Gastrocnemius medialis (tissue), 4 donors: ENCODE results near the gene CBX1. TPM values are rescaled to one million over a fixed set of nuclear protein-coding genes. Genes with fewer than 3 reads are reported as not detected.
"Not testable (repeated sequence)": the region's sequence is repeated elsewhere in the genome, so short reads cannot be mapped to it uniquely, and the experiment has no call there.

ENCODE experiments used
- ATAC-seq, 2 donors: fragments of 150-250 bp; one replicate each; pipeline ENCODE4 v1.9.1; 2016
- DNase-seq, 2 donors: peaks; one replicate each; pipeline ENCODE4 v3.0.0-alpha.2; 2019
- H3K27ac ChIP-seq, 4 donors: fragments of 200-600 bp; sonication (generic); 1 replicate in 1 of 4; 2 replicates in 3 of 4; pipeline ENCODE4 v1.5.1; 2016 to 2018; ENCODE audit warnings: mild to moderate bottlenecking in 2 of 4, moderate library complexity in 1 of 4
- H3K27me3 ChIP-seq, 3 donors: fragments of 200-600 bp; sonication (generic) in 2 of 3; 1 replicate in 1 of 3; 2 replicates in 2 of 3; pipeline versions ENCODE4 v1.5.1 to v1.6.0; 2016 to 2019; ENCODE audit warnings: mild to moderate bottlenecking in 1 of 3, moderate library complexity in 1 of 3
- H3K36me3 ChIP-seq, 2 donors: fragments of 200-600 bp; sonication (generic) in 1 of 2; one replicate each; pipeline ENCODE4 v1.5.1; 2017 to 2018
- H3K4me1 ChIP-seq, 2 donors: fragments of 200-600 bp; sonication (generic) in 1 of 2; one replicate each; pipeline ENCODE4 v1.5.1; 2016 to 2017; ENCODE audit warnings: mild to moderate bottlenecking in 2 of 2
- H3K4me3 ChIP-seq, 4 donors: fragments of 200-600 bp; sonication (generic) in 3 of 4; 1 replicate in 1 of 4; 2 replicates in 3 of 4; pipeline ENCODE4 v1.5.1; 2016 to 2019; ENCODE audit warnings: mild to moderate bottlenecking in 2 of 4
- H3K9me3 ChIP-seq, 3 donors: fragments of 200-600 bp; sonication (generic) in 2 of 3; 1 replicate in 1 of 3; 2 replicates in 2 of 3; pipeline ENCODE4 v1.5.1; 2016 to 2019
- CTCF ChIP-seq, 5 experiments: fragments of 450-650 bp in 3 of 5; fragments of 200-600 bp in 2 of 5; sonication (generic) in 2 of 5; IDR thresholded peaks in 4 of 5; conservative IDR thresholded peaks in 1 of 5; 1 replicate in 4 of 5; 2 replicates in 1 of 5; pipeline ENCODE4 v1.5.1; 2016 to 2019; ENCODE audit warnings: antibody characterized with exemption in 5 of 5, mild to moderate bottlenecking in 3 of 5, moderate library complexity in 3 of 5
- POLR2A ChIP-seq, 2 donors: fragments of 450-650 bp; IDR thresholded peaks; one replicate each; pipeline ENCODE4 v1.6.1; 2017; ENCODE audit warnings: antibody characterized with exemption in 2 of 2, mild to moderate bottlenecking in 2 of 2, moderate library complexity in 2 of 2
- in situ Hi-C, 4 donors: fragments of 200-750 bp; cut with MboI; loops; one replicate each; pipeline versions ENCODE4 v1.15.0 to v1.8.0; 2017; ENCODE audit warnings: low sequenced_read_pairs in 4 of 4
- intact Hi-C: fragments of 100-400 bp; cut with DNase I; formaldehyde crosslinking; loops from one replicate; pipeline ENCODE4 v1.15.1; 2023; ENCODE audit warnings: low total_unique reads
- total RNA-seq, 4 donors: library from RNA; depleted of rRNA; stranded (reverse); fragments of >200 nt; gene quantifications; one replicate each; pipeline versions ENCODE4 v1.1.0 to v1.2.3, GENCODE V29; 2016

Gene CBX1
- total RNA-seq, 4 donors from 2014 or later: 26.0 to 34.1 (median 27.7) TPM

DNA sequence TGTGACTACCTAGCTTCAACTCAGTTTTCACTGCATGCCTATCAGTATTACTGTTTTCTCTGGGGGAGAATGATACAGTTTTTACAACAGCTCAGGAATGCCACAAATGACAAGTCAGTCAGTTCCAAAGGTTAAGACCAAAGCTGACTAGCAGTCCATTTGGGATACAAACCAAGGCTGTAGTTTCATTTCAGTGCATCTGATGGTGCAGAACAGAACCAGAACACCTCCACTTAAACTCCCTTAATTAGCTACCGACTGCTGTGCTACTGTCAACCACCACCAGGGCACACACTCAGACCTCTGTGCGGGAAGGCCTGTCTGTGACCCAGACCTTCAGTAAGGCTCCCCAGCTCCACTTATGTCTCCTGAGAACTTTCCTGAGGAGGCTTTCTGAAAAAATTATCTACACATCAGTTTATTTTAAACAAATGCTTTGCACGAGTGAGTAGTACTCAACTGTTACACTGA lies 32.8 kb downstream of the CBX1 start:
- peaks cover 42 to 44% of the 10 kb centered on the region in 2 donors for H3K4me1 ChIP-seq
- DNase-seq: no peak
- H3K9me3 ChIP-seq: no peaks in the 10 kb centered on the region
- no peak for ATAC-seq
- peaks cover 0 to 21% of the 10 kb centered on the region in 2 donors for H3K36me3 ChIP-seq
- H3K4me3 ChIP-seq: no peak overlapping the region
- no peaks in the 10 kb centered on the region for H3K27me3 ChIP-seq
- intact Hi-C loops: no loop called here
- in situ Hi-C loops: no loop called here
- TF ChIP-seq CTCF (IDR thresholded peaks at IDR 0.05 in 4 of 5, conservative IDR thresholded peaks at IDR 0.05 in 1 of 5) (peak in 3 of 5 experiments; percentile 21 to 35 (median 32)), POLR2A (IDR thresholded peaks at IDR 0.05) (no peak)
- peak overlapping the region; percentile 96 to 99 (median 97) for H3K27ac ChIP-seq

- H3K4me3 ChIP-seq, intact Hi-C loops, H3K9me3 ChIP-seq, H3K27me3 ChIP-seq, DNase-seq, in situ Hi-C loops, ATAC-seq: not testable (repeated sequence)
- Histone ChIP-seq H3K27ac (peak overlapping the region; percentile 96 to 99 (median 97)), H3K4me1 (peaks cover 47 to 50% of the 10 kb centered on the region in 2 donors), H3K36me3 (peaks cover 0 to 27% of the 10 kb centered on the region in 2 donors)
Observed at GRCh38 chr17:48067808-48068207, 33.5 kb downstream of the CBX1 start.

DNA sequence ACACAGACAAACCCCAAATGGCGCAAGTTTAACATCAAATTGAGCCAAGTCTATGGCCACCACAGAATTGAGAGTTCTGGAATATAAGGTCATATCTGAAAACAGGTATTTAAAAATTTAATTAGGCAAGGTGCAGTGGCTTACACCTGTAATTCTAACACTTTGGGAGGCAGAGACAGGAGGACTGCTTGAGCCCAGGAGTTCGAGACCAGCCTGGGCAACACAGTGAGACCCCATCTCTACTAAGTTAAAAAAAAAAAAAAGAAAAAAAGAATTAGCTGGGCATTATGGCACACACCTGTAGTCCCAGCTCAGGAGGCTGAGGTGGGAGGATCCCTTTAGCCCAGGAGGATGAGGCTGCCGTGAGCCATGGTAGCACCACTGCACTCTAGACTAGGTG lies 34.0 kb downstream of the CBX1 start:
- intact Hi-C loops (no loop called here), in situ Hi-C loops (no loop called here)
- no peak for DNase-seq

DNA sequence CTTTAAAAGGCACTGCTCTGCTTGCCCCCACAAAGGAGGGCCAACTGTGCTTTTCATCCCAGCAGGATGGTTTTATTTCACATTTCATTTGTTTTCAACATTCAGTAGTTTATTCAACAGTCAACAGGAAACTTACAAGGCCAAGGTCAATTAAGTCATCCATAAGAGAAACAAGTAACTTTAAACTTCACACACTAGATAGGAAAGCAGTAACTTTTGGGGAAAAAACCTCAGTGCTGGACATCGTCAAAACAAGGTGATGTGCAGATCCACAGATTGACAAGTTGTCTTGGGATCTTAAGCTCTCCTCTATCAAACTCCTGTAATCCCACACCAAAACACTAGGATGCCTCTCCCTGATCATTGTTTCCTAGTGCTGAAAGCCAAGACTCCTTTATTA lies 34.6 kb downstream of the CBX1 start:
- TF ChIP-seq CTCF (IDR thresholded peaks at IDR 0.05 in 4 of 5, conservative IDR thresholded peaks at IDR 0.05 in 1 of 5) (no peak), POLR2A (IDR thresholded peaks at IDR 0.05) (no peak)
- in situ Hi-C loops (no loop called here), intact Hi-C loops (no loop called here)
- Histone ChIP-seq H3K4me3 (no peak overlapping the region), H3K36me3 (peaks cover 0 to 39% of the 10 kb centered on the region in 2 donors), H3K4me1 (peaks cover 47 to 55% of the 10 kb centered on the region in 2 donors), H3K27ac (peak overlapping the region; percentile 96 to 99 (median 97)), H3K27me3 (no peaks in the 10 kb centered on the region), H3K9me3 (no peaks in the 10 kb centered on the region)
- no peak for DNase-seq
- ATAC-seq: no peak

More for the DNA sequence above, 34.0 kb downstream of the CBX1 start:
- TF ChIP-seq POLR2A (IDR thresholded peaks at IDR 0.05) (no peak), CTCF (IDR thresholded peaks at IDR 0.05 in 4 of 5, conservative IDR thresholded peaks at IDR 0.05 in 1 of 5) (no peak)
- H3K9me3 ChIP-seq: no peaks in the 10 kb centered on the region
- no peaks in the 10 kb centered on the region for H3K27me3 ChIP-seq
- H3K27ac ChIP-seq: peak overlapping the region; percentile 96 to 99 (median 97)
- peaks cover 47 to 53% of the 10 kb centered on the region in 2 donors for H3K4me1 ChIP-seq
- peaks cover 0 to 33% of the 10 kb centered on the region in 2 donors for H3K36me3 ChIP-seq
- no peak for ATAC-seq
- no peak overlapping the region for H3K4me3 ChIP-seq

GRCh38 chr17:48066192-48066591 lies 35.1 kb downstream of the CBX1 start:
- H3K4me3 ChIP-seq: no peak overlapping the region
- in situ Hi-C loops (no loop called here), intact Hi-C loops (no loop called here)
- ATAC-seq (no peak), DNase-seq (no peak)
- TF ChIP-seq POLR2A (IDR thresholded peaks at IDR 0.05) (no peak), CTCF (IDR thresholded peaks at IDR 0.05 in 4 of 5, conservative IDR thresholded peaks at IDR 0.05 in 1 of 5) (no peak)
- H3K4me1 ChIP-seq: peaks cover 51 to 59% of the 10 kb centered on the region in 2 donors
- peaks cover 0 to 43% of the 10 kb centered on the region in 2 donors for H3K36me3 ChIP-seq
- no peaks in the 10 kb centered on the region for H3K9me3 ChIP-seq
- H3K27ac ChIP-seq: peak overlapping the region; percentile 96 to 99 (median 97)
- H3K27me3 ChIP-seq: no peaks in the 10 kb centered on the region
